GM12874 (cell line): ENCODE data around the gene SPATS2L.

Experiments
- TF ChIP-seq, protein P1 (sequence below): IDR thresholded peaks from 2 replicates; pipeline ENCODE4 v1.5.1; 2011; ENCODE audit warnings: low read depth, mild to moderate bottlenecking, control low read depth, low read length, moderate library complexity; ENCODE audit not compliant: insufficient read depth

The SPATS2L gene

DNA sequence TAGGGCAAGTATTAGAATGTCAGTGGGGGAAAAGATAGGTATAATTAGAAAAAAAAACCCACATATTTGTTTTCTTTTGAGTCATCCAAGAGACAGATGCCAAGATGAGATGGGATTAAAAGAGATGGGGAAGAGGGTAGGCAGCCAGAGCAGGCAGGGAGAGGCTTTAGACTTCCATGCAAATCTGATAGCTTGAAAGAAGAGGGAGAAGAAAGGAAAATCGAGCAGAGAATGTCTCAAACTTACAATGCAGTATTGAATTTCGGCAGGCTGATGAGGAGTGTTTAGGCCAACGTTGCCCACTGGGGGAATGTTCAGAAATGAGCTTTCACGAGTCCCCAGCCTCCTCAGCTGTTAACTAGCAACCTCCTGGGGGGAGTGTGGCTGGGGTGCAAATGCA lies 91.3 kb downstream of the SPATS2L start:
- TF ChIP-seq, protein P1, sequence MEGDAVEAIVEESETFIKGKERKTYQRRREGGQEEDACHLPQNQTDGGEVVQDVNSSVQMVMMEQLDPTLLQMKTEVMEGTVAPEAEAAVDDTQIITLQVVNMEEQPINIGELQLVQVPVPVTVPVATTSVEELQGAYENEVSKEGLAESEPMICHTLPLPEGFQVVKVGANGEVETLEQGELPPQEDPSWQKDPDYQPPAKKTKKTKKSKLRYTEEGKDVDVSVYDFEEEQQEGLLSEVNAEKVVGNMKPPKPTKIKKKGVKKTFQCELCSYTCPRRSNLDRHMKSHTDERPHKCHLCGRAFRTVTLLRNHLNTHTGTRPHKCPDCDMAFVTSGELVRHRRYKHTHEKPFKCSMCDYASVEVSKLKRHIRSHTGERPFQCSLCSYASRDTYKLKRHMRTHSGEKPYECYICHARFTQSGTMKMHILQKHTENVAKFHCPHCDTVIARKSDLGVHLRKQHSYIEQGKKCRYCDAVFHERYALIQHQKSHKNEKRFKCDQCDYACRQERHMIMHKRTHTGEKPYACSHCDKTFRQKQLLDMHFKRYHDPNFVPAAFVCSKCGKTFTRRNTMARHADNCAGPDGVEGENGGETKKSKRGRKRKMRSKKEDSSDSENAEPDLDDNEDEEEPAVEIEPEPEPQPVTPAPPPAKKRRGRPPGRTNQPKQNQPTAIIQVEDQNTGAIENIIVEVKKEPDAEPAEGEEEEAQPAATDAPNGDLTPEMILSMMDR: no peak

DNA sequence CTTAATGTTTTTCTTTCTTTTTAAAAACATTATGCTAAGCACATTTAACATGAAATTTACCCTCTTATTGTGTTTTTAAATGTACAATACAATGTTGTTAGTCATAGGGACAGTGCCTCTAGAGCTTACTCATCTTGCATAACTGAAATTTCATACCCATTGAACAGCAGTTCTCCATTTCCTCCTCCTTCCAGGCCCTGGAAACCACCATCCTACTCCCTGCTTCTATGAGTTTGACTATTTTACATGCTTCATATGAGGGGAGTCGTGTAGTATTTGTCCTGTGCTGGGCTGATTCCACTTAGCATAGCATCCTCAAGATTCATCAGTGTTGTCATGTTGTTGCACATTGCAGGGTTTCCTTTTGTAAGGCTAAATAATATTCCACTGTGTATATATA lies 92.6 kb downstream of the SPATS2L start:
- TF ChIP-seq, protein P1: no peak

DNA sequence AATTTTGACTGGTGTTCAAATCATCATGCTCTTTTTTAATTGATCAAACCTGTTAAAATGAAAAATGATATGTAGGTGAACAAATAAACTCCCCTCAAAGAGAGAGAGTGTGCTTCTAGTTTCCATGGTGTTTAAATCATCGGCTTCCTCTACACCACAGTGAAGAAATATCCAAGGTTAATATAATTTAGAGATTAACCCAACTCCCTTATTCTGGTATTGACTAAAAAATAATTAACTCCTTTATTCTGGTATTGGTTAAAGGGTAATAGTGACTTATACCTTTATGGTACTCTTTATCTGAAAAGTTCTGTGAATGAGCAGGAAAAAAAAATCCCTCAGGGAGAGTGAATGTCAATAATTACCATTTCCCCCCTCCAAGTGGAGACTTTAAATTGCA lies 93.1 kb downstream of the SPATS2L start:
- TF ChIP-seq, protein P1: no peak

DNA sequence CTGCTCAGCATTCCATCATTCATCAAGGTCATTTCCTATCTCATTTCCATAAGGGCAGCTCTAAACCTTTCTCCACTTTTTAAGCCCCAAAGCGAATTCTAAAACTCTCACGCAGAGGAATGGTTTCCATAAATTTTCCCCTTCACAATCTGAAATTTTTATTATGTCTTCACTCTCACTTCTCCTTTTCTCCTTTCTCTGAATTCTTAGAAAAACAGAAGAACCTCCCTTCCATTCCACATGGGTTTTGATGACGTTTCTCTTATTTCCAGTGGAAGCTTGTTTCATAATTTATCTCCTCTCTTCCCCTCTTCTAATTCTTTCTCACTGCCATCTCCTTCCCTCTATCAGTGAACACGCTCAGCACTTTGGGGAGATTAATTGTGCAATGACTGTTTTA lies 97.3 kb downstream of the SPATS2L start:
- TF ChIP-seq, protein P1: no peak

DNA sequence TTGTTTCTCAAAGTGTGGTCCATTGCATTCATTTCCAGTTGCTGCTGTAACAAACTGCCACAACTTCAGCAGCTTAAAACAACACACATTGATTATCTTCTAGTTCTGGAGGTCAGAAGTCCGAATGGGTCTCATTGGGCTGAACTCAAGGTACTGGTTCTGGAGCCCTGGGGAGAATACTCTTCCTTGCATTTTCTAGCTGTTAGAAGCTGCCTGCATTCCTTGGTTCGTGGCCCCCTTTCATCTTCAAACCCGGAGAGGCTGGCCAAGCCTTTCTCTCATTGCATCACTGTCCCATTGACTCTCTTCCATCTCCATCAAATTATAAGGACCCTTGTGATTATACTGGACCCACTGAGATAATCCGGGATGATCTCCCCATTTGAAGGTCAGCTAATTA lies 98.1 kb downstream of the SPATS2L start:
- TF ChIP-seq, protein P1: no peak

DNA sequence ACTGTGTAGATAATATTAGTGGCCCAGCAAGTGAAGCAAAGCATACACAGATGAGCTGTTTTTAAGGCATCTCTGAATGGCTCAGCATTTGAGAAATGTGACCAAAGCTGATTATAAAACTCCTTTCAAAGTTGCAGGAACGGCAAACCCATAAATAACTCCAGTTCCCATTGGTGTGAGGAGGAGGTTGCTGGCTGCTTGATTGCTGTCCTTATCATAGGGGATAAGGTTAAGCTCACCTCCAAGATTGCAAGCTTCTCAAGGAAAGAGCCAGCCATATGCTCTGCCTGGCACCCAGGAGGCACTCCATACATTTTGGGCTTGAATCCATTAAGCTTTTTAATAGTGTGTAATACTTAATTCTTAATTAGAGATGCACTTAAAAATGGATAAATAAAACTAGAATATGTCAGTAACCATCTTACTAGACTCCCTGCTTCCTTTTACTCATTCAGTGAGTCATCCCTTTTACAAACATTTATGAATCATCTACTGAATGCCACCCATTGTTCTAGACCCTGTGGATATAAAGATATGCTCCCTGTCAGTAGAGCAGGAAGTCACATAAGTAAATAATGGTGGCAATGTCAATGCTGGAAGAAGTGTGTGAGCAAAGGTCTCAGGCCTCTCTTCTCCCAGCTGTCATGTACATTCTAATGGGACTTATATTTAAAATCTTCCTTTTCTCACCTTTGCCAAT lies 99.3 kb downstream of the SPATS2L start:
- TF ChIP-seq, protein P1: no peak

DNA sequence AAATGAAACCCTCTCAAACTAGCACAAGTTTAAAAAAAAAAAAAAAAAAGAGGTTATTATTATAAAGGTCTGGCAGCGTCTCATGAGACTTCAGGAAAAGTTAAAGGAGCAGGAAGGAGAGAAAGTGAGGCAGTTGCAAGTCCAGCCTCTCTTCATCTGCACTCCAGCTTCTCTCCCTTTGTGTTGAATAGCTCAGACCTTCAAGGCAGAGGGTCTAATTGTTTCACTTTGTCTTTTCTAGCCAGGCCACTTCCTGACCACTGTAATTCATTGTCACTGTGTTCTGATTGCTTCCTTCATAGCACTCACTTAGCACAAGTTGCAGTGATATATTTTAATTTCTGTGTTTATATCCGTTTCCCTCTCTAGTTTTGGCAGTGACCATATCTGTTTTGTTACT lies 99.9 kb downstream of the SPATS2L start:
- TF ChIP-seq, protein P1: no peak
